ENCODE data around the gene GRB2. TPM values are rescaled to one million over a fixed set of nuclear protein-coding genes. Genes with fewer than 3 reads are reported as not detected.

Gene GRB2
- total and polyA plus RNA-seq, 2 of the 8 experiments (the other 6 are each of a cell fraction or from before 2014, with no cell fraction given): 44.2 to 101 TPM

DNA sequence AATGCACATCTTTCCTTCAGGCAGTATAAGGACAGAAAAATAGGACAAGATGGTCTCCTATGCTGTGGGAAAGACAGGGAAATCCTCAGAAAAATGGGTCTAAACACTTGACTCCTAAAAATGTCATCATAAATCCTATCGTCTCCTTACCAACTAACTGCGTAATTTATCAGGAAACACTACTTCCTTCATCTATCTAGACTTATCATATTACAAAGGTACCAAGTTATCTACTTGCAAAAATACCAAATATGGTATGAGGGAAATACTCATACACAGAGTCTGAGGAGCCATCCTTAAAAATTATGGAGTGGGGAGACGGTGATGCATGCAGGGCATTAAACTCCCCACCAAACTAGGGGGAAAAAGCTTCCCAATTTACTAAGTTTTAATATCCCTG is 44.1 kb downstream of the GRB2 start:
- H2AK5ac ChIP-seq (ENCODE audit: low read depth, low read length): no peak overlapping the region
- H3K23ac ChIP-seq (ENCODE audit: insufficient read length): no peak overlapping the region
- no peak overlapping the region for H3K27ac ChIP-seq (ENCODE audit: low read depth, low read length)
- H3K79me1 ChIP-seq (ENCODE audit: low read depth, low read length): peaks cover 3% of the 10 kb centered on the region
- no peak overlapping the region for H3K4me3 ChIP-seq (ENCODE audit: extremely low read depth in 1 of 4, insufficient read depth in 2 of 4, low read depth in 3 of 4, low read length in 4 of 4)
- H2BK12ac ChIP-seq (ENCODE audit: low read depth, low read length): no peak overlapping the region
- peaks cover 0 to 91% of the 10 kb centered on the region in 2 experiments; a peak in 3 of 4 replicates for H3K79me2 ChIP-seq (ENCODE audit: control insufficient read depth in 1 of 2, insufficient read depth in 2 of 2, low read length in 2 of 2)
- H4K91ac ChIP-seq (replicated peaks; ENCODE audit: insufficient read length, low read length): no peak overlapping the region
- WGBS, 2 experiments (ENCODE audit: extremely low coverage in 1 of 2, insufficient coverage in 1 of 2, insufficient read length in 1 of 2, insufficient replicate concordance in 2 of 2, low coverage in 1 of 2, low lambda C conversion rate in 2 of 2, missing lambda C conversion rate in 1 of 2): 79% methylated on average over 3 of the region's 3 CpGs; no CpG with 5 or more reads in 1 of the 2 experiments
- H2BK20ac ChIP-seq (ENCODE audit: low read length): no peak overlapping the region
- no peak overlapping the region for H4K8ac ChIP-seq (ENCODE audit: extremely low read depth, insufficient read depth, low read length)
- H3K14ac ChIP-seq (ENCODE audit: insufficient read length): no peak overlapping the region
- no peak overlapping the region for H2BK15ac ChIP-seq (ENCODE audit: low read length)
- no peak overlapping the region for H4K5ac ChIP-seq (ENCODE audit: insufficient read length, low read depth, low read length)
- H3K27me3 ChIP-seq (replicated peaks in 1 of 4; ENCODE audit: control insufficient read depth in 3 of 4, extremely low read depth in 1 of 4, insufficient read depth in 3 of 4, low read length in 3 of 4): no peaks in the 10 kb centered on the region
- no peak overlapping the region for H3K56ac ChIP-seq (replicated peaks; ENCODE audit: insufficient read length, low read depth, low read length)
- CTCF ChIA-PET (ENCODE audit: partially characterized antibody): interaction anchor here (0.6 to 0.7 kb wide), 2 partner anchors 307 to 1017 kb away, joined by 3 read pairs; no protein-coding TSS in a partner anchor
- DNase-seq (ENCODE audit: low read depth in 1 of 2, low spot score in 2 of 2) (no peak), FAIRE-seq (no peak)
- no peaks in the 10 kb centered on the region for H3K36me3 ChIP-seq (ENCODE audit: control insufficient read depth in 2 of 4, insufficient read depth in 4 of 4, low read length in 3 of 4)
- H2AFZ ChIP-seq (ENCODE audit: low read length): no peak overlapping the region
- H3K4me2 ChIP-seq (ENCODE audit: insufficient read depth in 1 of 2, low read depth in 2 of 2, low read length in 2 of 2): no peak overlapping the region
- H3K9me3 ChIP-seq (ENCODE audit: insufficient read depth in 2 of 2, low read depth in 1 of 2, low read length in 1 of 2): no peaks in the 10 kb centered on the region
- H2BK5ac ChIP-seq (ENCODE audit: low read depth, low read length): no peak overlapping the region
- H3K4ac ChIP-seq (replicated peaks; ENCODE audit: insufficient read length, low read depth, low read length): no peak overlapping the region
- H2BK120ac ChIP-seq (replicated peaks; ENCODE audit: low read depth, low read length): no peak overlapping the region
- no peak overlapping the region for H3K18ac ChIP-seq (ENCODE audit: extremely low read depth, low read length)
- POLR2A ChIA-PET (ENCODE audit: partially characterized antibody): interaction anchor here (1.6 kb wide), 1 partner anchor 19 kb away, joined by 4 read pairs; no protein-coding TSS in a partner anchor
- H3K4me1 ChIP-seq (replicated peaks in 1 of 4; ENCODE audit: control insufficient read depth in 3 of 4, insufficient read depth in 4 of 4, low read length in 3 of 4): no peaks in the 10 kb centered on the region; a peak in 1 of 7 replicates
- H4K20me1 ChIP-seq (replicated peaks in 1 of 2; ENCODE audit: control insufficient read depth in 1 of 2, insufficient read depth in 2 of 2, low read length in 2 of 2): peaks cover 5% of the 10 kb centered on the region in 2 experiments
- no peaks in the 10 kb centered on the region for H3K23me2 ChIP-seq (ENCODE audit: low read depth, low read length)
- H3K9ac ChIP-seq (replicated peaks in 1 of 4; ENCODE audit: extremely low read depth in 1 of 4, low read depth in 3 of 4, low read length in 3 of 4): no peak overlapping the region
- TF ChIP-seq MAFK (IDR thresholded peaks at IDR 0.05; ENCODE audit: low read depth, low read length) (no peak), POU5F1 (IDR thresholded peaks at IDR 0.05; ENCODE audit: low read depth, low read length) (no peak), RAD21 (IDR thresholded peaks at IDR 0.05 in 1 of 2, conservative IDR thresholded peaks at IDR 0.05 in 1 of 2; ENCODE audit: low read depth in 2 of 2, low read length in 2 of 2) (no peak), BACH1 (IDR thresholded peaks at IDR 0.05; ENCODE audit: low read length) (no peak), HDAC2 (IDR thresholded peaks at IDR 0.05; ENCODE audit: borderline replicate concordance in 1 of 2, low read depth in 2 of 2, low read length in 2 of 2) (no peak), SRF (IDR thresholded peaks at IDR 0.05; ENCODE audit: low read depth, low read length) (no peak), SP1 (IDR thresholded peaks at IDR 0.05; ENCODE audit: low read depth, low read length) (no peak), SIN3A (conservative IDR thresholded peaks at IDR 0.05 in 1 of 2, IDR thresholded peaks at IDR 0.05 in 1 of 2; ENCODE audit: low read depth in 1 of 2, low read length in 2 of 2) (no peak), BRCA1 (IDR thresholded peaks at IDR 0.05; ENCODE audit: low read depth, low read length) (no peak)

All from H1 (cell line).